IMR-90 (cell line): ENCODE results near the gene MTHFD2L. TPM values are rescaled to one million over a fixed set of nuclear protein-coding genes. Genes with fewer than 3 reads are reported as not detected.

Experiments used
- ATAC-seq: fragments of 200-7000 bp; cut with Tn5 transposase; 2 replicates; pipeline ENCODE4 v1.9.1; 2020; ENCODE audit warnings: low read depth, mild to moderate bottlenecking, moderate library complexity
- BruUV-seq: library from RNA; stranded (reverse); fragments of 400-500 nt; replicated peaks from 2 replicates; lab custom pipeline; 2021; lab: Mats Ljungman, UMichigan
- CTCF ChIA-PET: fragments of 300-600 bp; formaldehyde crosslinking; extraction: SDS; loops from one replicate; lab custom pipeline; 2021; ENCODE audit warnings: antibody characterized with exemption; lab: Yijun Ruan, JAX
- POLR2A ChIA-PET: fragments of 300-600 bp; sonication (Branson Sonifier 250); formaldehyde crosslinking; loops from one replicate; lab custom pipeline; 2022; ENCODE audit warnings: antibody characterized with exemption; ENCODE audit not compliant: unreplicated experiment; lab: Charles Lee
- DNase-seq: peaks from one replicate; pipeline ENCODE4 v3.0.0; 2013
- H2AFZ ChIP-seq: replicated peaks from 2 replicates; pipeline ENCODE3; 2013; ENCODE audit warnings: low read length, mild to moderate bottlenecking; ENCODE audit not compliant: poor library complexity
- H2AK5ac ChIP-seq: 2 replicates; pipeline ENCODE4 v1.6.1; 2013; ENCODE audit warnings: low read depth, low read length, inconsistent platforms
- H2AK9ac ChIP-seq: replicated peaks from 2 replicates; pipeline ENCODE3; 2013; ENCODE audit warnings: mild to moderate bottlenecking, low read depth, low read length, moderate library complexity; ENCODE audit not compliant: poor library complexity
- H2BK120ac ChIP-seq: 2 replicates; pipeline ENCODE4 v1.6.1; 2013; ENCODE audit warnings: low read depth, low read length, inconsistent platforms
- H2BK15ac ChIP-seq: 3 replicates; pipeline ENCODE4 v1.6.1; 2013; ENCODE audit warnings: low read depth, low read length, inconsistent platforms
- H2BK20ac ChIP-seq: 2 replicates; pipeline ENCODE4 v1.6.1; 2013; ENCODE audit warnings: low read depth, mild to moderate bottlenecking, inconsistent platforms, low read length, moderate library complexity
- H2BK5ac ChIP-seq: 2 replicates; pipeline ENCODE4 v1.6.1; 2013; ENCODE audit warnings: mild to moderate bottlenecking, low read depth, low read length, inconsistent platforms; ENCODE audit not compliant: poor library complexity, severe bottlenecking
- H3K14ac ChIP-seq: replicated peaks from 2 replicates; pipeline ENCODE4 v1.6.1; 2013; ENCODE audit warnings: low read depth, low read length, inconsistent platforms
- H3K18ac ChIP-seq: 2 replicates; pipeline ENCODE4 v1.6.1; 2013; ENCODE audit warnings: low read depth, low read length, control low read depth
- H3K23ac ChIP-seq: 2 replicates; pipeline ENCODE4 v1.6.1; 2013; ENCODE audit warnings: low read depth, low read length, inconsistent platforms
- H3K27ac ChIP-seq: 2 replicates; pipeline ENCODE4 v1.5.1; 2013; ENCODE audit warnings: mild to moderate bottlenecking, control low read depth, low read length; ENCODE audit not compliant: insufficient read depth
- H3K27me3 ChIP-seq: 2 replicates; pipeline ENCODE4 v1.6.1; 2013; ENCODE audit warnings: low read length; ENCODE audit not compliant: control insufficient read depth, insufficient read depth
- H3K36me3 ChIP-seq: 2 replicates; pipeline ENCODE4 v1.6.1; 2013; ENCODE audit warnings: low read length, mixed read lengths; ENCODE audit not compliant: control insufficient read depth, insufficient read depth
- H3K4ac ChIP-seq: 2 replicates; pipeline ENCODE4 v1.6.1; 2013; ENCODE audit warnings: low read depth, low read length, inconsistent platforms
- H3K4me1 ChIP-seq: 2 replicates; pipeline ENCODE4 v1.6.1; 2013; ENCODE audit warnings: low read length, mixed read lengths; ENCODE audit not compliant: control insufficient read depth, insufficient read depth
- H3K4me2 ChIP-seq: 2 replicates; pipeline ENCODE4 v1.6.1; 2013; ENCODE audit warnings: low read depth, mild to moderate bottlenecking, control low read depth, low read length, moderate library complexity
- H3K4me3 ChIP-seq: 2 replicates; pipeline ENCODE4 v1.5.1; 2013; ENCODE audit warnings: low read depth, mild to moderate bottlenecking, control low read depth, low read length, moderate library complexity; ENCODE audit not compliant: insufficient read depth
- H3K56ac ChIP-seq: 2 replicates; pipeline ENCODE4 v1.6.1; 2013; ENCODE audit warnings: low read length, inconsistent platforms; ENCODE audit not compliant: insufficient read depth; ENCODE audit errors: extremely low read depth
- H3K79me1 ChIP-seq, 2 experiments: 2 replicates each; pipeline ENCODE4 v1.6.1; 2013; ENCODE audit warnings: low read length in 2 of 2, inconsistent platforms in 1 of 2, low read depth in 1 of 2
- H3K9ac ChIP-seq: 2 replicates; pipeline ENCODE4 v1.6.1; 2013; ENCODE audit warnings: low read depth, low read length, control low read depth
- H3K9me1 ChIP-seq: 2 replicates; pipeline ENCODE4 v1.6.1; 2013; ENCODE audit warnings: low read length, inconsistent platforms; ENCODE audit not compliant: insufficient read depth
- H3K9me3 ChIP-seq: 2 replicates; pipeline ENCODE4 v1.6.1; 2013; ENCODE audit warnings: low read length; ENCODE audit not compliant: control insufficient read depth, insufficient read depth
- H4K20me1 ChIP-seq: 2 replicates; pipeline ENCODE4 v1.6.1; 2013; ENCODE audit warnings: low read length, inconsistent platforms; ENCODE audit not compliant: insufficient read depth
- H4K5ac ChIP-seq: 2 replicates; pipeline ENCODE4 v1.6.1; 2013; ENCODE audit warnings: mild to moderate bottlenecking, low read depth, low read length, control low read depth
- H4K8ac ChIP-seq, 2 experiments: 2 replicates each; pipeline ENCODE4 v1.6.1; 2013; ENCODE audit warnings: low read depth in 2 of 2, low read length in 2 of 2, control low read depth in 1 of 2, inconsistent platforms in 1 of 2
- H4K91ac ChIP-seq: 2 replicates; pipeline ENCODE4 v1.6.1; 2013; ENCODE audit warnings: low read depth, low read length, inconsistent platforms; ENCODE audit not compliant: insufficient read depth
- BHLHE40 ChIP-seq: fragments of 150-350 bp; IDR thresholded peaks from 2 replicates; pipeline ENCODE4 v1.6.1; 2016; ENCODE audit warnings: mild to moderate bottlenecking, low read depth, low read length
- CEBPB ChIP-seq: IDR thresholded peaks from 2 replicates; pipeline ENCODE4 v1.6.1; 2012; ENCODE audit warnings: low read depth, low read length, improper control_type of control experiment
- FOS ChIP-seq: fragments of 150-350 bp; IDR thresholded peaks from 2 replicates; pipeline ENCODE4 v1.6.1; 2016; ENCODE audit warnings: low read depth, low read length
- MAFK ChIP-seq: IDR thresholded peaks from 2 replicates; pipeline ENCODE4 v1.6.1; 2012; ENCODE audit warnings: low read depth, low read length, improper control_type of control experiment
- MXI1 ChIP-seq: IDR thresholded peaks from 2 replicates; pipeline ENCODE4 v1.6.1; 2012; ENCODE audit warnings: low read depth, mild to moderate bottlenecking, low read length, moderate library complexity, borderline replicate concordance
- POLR2A ChIP-seq: IDR thresholded peaks from 2 replicates; pipeline ENCODE4 v1.6.1; 2012; ENCODE audit warnings: mild to moderate bottlenecking, low read depth, low read length
- RAD21 ChIP-seq: IDR thresholded peaks from 2 replicates; pipeline ENCODE4 v1.6.1; 2012; ENCODE audit warnings: low read length, improper control_type of control experiment
- WGBS, 2 experiments: methylation state at CpG; one replicate each; pipeline versions ENCODE4 v1.1.5 to v1.1.7; 2013; ENCODE audit warnings: missing lambda C conversion rate in 2 of 2; ENCODE audit not compliant: insufficient read length in 1 of 2; ENCODE audit errors: extremely low coverage in 2 of 2; 5-methylcytosine and 5-hydroxymethylcytosine counted together
- dilution Hi-C: fragments of 300-500 bp; cut with HindIII; formaldehyde crosslinking; loops from one replicate; pipeline ENCODE4 v1.14.3; 2018; ENCODE audit warnings: low sequenced_read_pairs; ENCODE audit not compliant: unreplicated experiment
- in situ Hi-C: fragments of 300-500 bp; cut with MboI; formaldehyde crosslinking; loops from 3 replicates; pipeline ENCODE4 v1.14.3; 2019; ENCODE audit warnings: low sequenced_read_pairs, inconsistent platforms, mixed read lengths
- intact Hi-C: fragments of 100-400 bp; cut with micrococcal nuclease; formaldehyde crosslinking; loops from 2 replicates; pipeline ENCODE4 v1.10.0; 2022
- polyA plus RNA-seq, 3 experiments: library from polyadenylated mRNA; depleted of rRNA; stranded (reverse); fragments of >200 nt; gene quantifications; 2 replicates each; pipeline ENCODE4 v1.2.3, GENCODE V29; 2012; ENCODE audit warnings: low replicate concordance in 1 of 3
- total RNA-seq: library from RNA; depleted of rRNA; stranded (reverse); fragments of >200 nt; gene quantifications from 2 replicates; pipeline ENCODE4 v1.2.3, GENCODE V29; 2012

The MTHFD2L gene
- total and polyA plus RNA-seq, 2 of the 4 experiments (the other 2 are of a cell fraction), result 2.8 to 4.3 TPM

DNA sequence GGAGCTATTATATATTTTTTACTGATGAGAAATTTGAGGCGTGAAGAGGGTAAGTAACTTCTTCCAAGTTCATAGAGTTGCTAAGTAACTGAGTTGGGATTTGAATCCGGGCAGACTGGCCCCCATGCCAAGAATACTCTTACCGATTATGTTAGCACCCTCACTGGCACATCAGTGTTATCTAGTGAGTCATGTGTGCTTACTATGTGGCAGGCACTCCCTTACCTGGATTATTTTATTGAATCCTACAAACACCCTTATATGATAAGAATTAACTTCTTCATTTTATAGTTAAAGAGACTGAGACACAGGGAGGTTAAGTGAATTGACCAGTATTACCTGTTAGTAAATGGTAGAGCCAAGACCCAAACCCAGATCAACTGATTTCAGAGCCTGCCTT lies 20.9 kb downstream of the MTHFD2L start:
- no peaks in the 10 kb centered on the region for H3K4me1 ChIP-seq
- no peak overlapping the region for H3K23ac ChIP-seq
- no peak overlapping the region for H2AK5ac ChIP-seq
- H3K27me3 ChIP-seq, result no peaks in the 10 kb centered on the region
- H4K91ac ChIP-seq, result no peak overlapping the region
- ChIA-PET CTCF (no interaction called here), POLR2A (no interaction called here)
- no peak overlapping the region for H2AK9ac ChIP-seq
- no peak overlapping the region for H4K8ac ChIP-seq
- H3K36me3 ChIP-seq, result no peaks in the 10 kb centered on the region
- no peak overlapping the region for H2AFZ ChIP-seq
- H2BK20ac ChIP-seq, result no peak overlapping the region
- no peaks in the 10 kb centered on the region for H3K79me1 ChIP-seq
- H3K4ac ChIP-seq, result no peak overlapping the region
- no peak overlapping the region for H2BK15ac ChIP-seq
- WGBS, 2 experiments, result no CpG with 5 or more reads among the region's 3 CpGs
- ATAC-seq (no peak), DNase-seq (no peak)
- no peak overlapping the region for H3K27ac ChIP-seq
- no peak overlapping the region for H2BK120ac ChIP-seq
- no peak overlapping the region for H3K9ac ChIP-seq
- H3K9me3 ChIP-seq, result no peaks in the 10 kb centered on the region
- dilution Hi-C loops, result no loop called here
- BruUV-seq, result no TSS peak
- H2BK5ac ChIP-seq, result no peak overlapping the region
- H3K4me2 ChIP-seq, result no peak overlapping the region
- H3K18ac ChIP-seq, result no peak overlapping the region
- TF ChIP-seq RAD21 (no peak), MAFK (no peak), MXI1 (no peak), FOS (no peak), POLR2A (no peak), CEBPB (no peak), BHLHE40 (no peak)
- H4K20me1 ChIP-seq, result no peaks in the 10 kb centered on the region
- no peak overlapping the region for H3K56ac ChIP-seq
- no peak overlapping the region for H3K4me3 ChIP-seq
- H3K14ac ChIP-seq, result no peak overlapping the region
- intact Hi-C loops, result no loop called here
- in situ Hi-C loops, result loop anchor here (5.0 to 10.0 kb wide), 2 partner anchors 134 to 486 kb away; no protein-coding TSS in a partner anchor
- no peak overlapping the region for H4K5ac ChIP-seq
- H3K9me1 ChIP-seq, result no peaks in the 10 kb centered on the region
